Esophagus muscularis mucosa (tissue), 4 donors: ENCODE data around the gene ISOC2. TPM values are rescaled to one million over a fixed set of nuclear protein-coding genes. Genes with fewer than 3 reads are reported as not detected.

Experiments used
- DNase-seq: peaks from one replicate; pipeline ENCODE4 v3.0.0-alpha.2; 2017; ENCODE audit errors: extremely low spot score
- H3K27ac ChIP-seq, 4 donors: fragments of 200-600 bp; sonication (generic); replicated peaks in 1 of 4; 1 replicate in 3 of 4; 2 replicates in 1 of 4; pipeline ENCODE4 v1.5.1; 2016 to 2019; ENCODE audit warnings: mild to moderate bottlenecking in 1 of 4
- H3K27me3 ChIP-seq, 4 donors: fragments of 200-600 bp; sonication (generic); one replicate each; pipeline versions ENCODE4 v1.5.1 to v1.6.0; 2016 to 2019
- H3K36me3 ChIP-seq, 4 donors: fragments of 200-600 bp; sonication (generic); one replicate each; pipeline ENCODE4 v1.5.1; 2016 to 2019
- H3K4me1 ChIP-seq, 4 donors: fragments of 200-600 bp; sonication (generic); one replicate each; pipeline ENCODE4 v1.5.1; 2016 to 2019
- H3K4me3 ChIP-seq, 4 donors: fragments of 200-600 bp; sonication (generic); 1 replicate in 2 of 4; 2 replicates in 2 of 4; pipeline ENCODE4 v1.5.1; 2016 to 2019; ENCODE audit warnings: mild to moderate bottlenecking in 4 of 4, moderate library complexity in 1 of 4
- H3K9me3 ChIP-seq, 4 donors: fragments of 200-600 bp; sonication (generic); 1 replicate in 3 of 4; 2 replicates in 1 of 4; pipeline ENCODE4 v1.5.1; 2016 to 2019
- CTCF ChIP-seq, 3 experiments: fragments of 200-600 bp in 2 of 3; fragments of 450-650 bp in 1 of 3; sonication (generic) in 2 of 3; IDR thresholded peaks; one replicate each; pipeline ENCODE4 v1.5.1; 2017 to 2019; ENCODE audit warnings: antibody characterized with exemption in 3 of 3, mild to moderate bottlenecking in 2 of 3, moderate library complexity in 1 of 3
- EP300 ChIP-seq: sonication (generic); formaldehyde crosslinking; IDR thresholded peaks from one replicate; pipeline ENCODE4 v1.6.1; 2017; ENCODE audit warnings: antibody characterized with exemption
- POLR2A ChIP-seq: fragments of 450-650 bp; IDR thresholded peaks from one replicate; pipeline ENCODE4 v1.6.1; 2017; ENCODE audit warnings: antibody characterized with exemption, moderate library complexity, mild to moderate bottlenecking, low read depth
- POLR2AphosphoS5 ChIP-seq, 2 donors: sonication (generic); formaldehyde crosslinking; IDR thresholded peaks; one replicate each; pipeline ENCODE4 v1.6.1; 2017; ENCODE audit warnings: antibody characterized with exemption in 2 of 2
- WGBS: methylation state at CpG from one replicate; pipeline ENCODE4 v1.1.5; 2018; 5-methylcytosine and 5-hydroxymethylcytosine counted together
- intact Hi-C: fragments of 100-400 bp; cut with DNase I; formaldehyde crosslinking; loops from one replicate; pipeline ENCODE4 v1.15.1; 2023
- total RNA-seq, 4 donors: library from RNA; depleted of rRNA; stranded (reverse); fragments of >200 nt; gene quantifications; one replicate each; pipeline versions ENCODE4 v1.1.0 to v1.2.1, GENCODE V29; 2016

The ISOC2 gene
- total RNA-seq, 4 donors from 2014 or later, result 66.8 to 104 (median 77.7) TPM

GRCh38 chr19:55457683-55458457, 3.6 kb downstream of the ISOC2 start:
- TF ChIP-seq POLR2AphosphoS5 (IDR thresholded peaks at IDR 0.05), result no peak
- TF ChIP-seq CTCF (IDR thresholded peaks at IDR 0.05), result no peak
- TF ChIP-seq POLR2A, result no peak
- TF ChIP-seq EP300, result no peak
- intact Hi-C loops, result no loop called here
- WGBS, result 78% methylated on average over 16 of the region's 16 CpGs
- H3K27ac ChIP-seq, result no peak overlapping the region
- peaks cover 11 to 41% (median 37%) of the 10 kb centered on the region in 4 donors for H3K4me1 ChIP-seq
- H3K4me3 ChIP-seq, result no peak overlapping the region
- no peak for DNase-seq
- H3K9me3 ChIP-seq, result no peaks in the 10 kb centered on the region
- H3K27me3 ChIP-seq, result peaks cover 0 to 3% (median 0%) of the 10 kb centered on the region in 4 donors
- peaks cover 5 to 32% (median 17%) of the 10 kb centered on the region in 4 donors for H3K36me3 ChIP-seq

- peaks cover 5 to 19% (median 11%) of the 10 kb centered on the region in 4 donors for H3K27me3 ChIP-seq
- H3K4me3 ChIP-seq, result no peak overlapping the region
- DNase-seq, result no peak
- peaks cover 5 to 32% (median 17%) of the 10 kb centered on the region in 4 donors for H3K36me3 ChIP-seq
- intact Hi-C loops, result no loop called here
- no peaks in the 10 kb centered on the region for H3K9me3 ChIP-seq
- no peak overlapping the region for H3K27ac ChIP-seq
- WGBS, result 91% methylated on average over 11 of the region's 14 CpGs
- peaks cover 19 to 46% (median 44%) of the 10 kb centered on the region in 4 donors for H3K4me1 ChIP-seq
- TF ChIP-seq EP300, result no peak
- no peak for TF ChIP-seq POLR2A
Observed at GRCh38 chr19:55456347-55456746, 5.1 kb downstream of the ISOC2 start.

GRCh38 chr19:55455576-55456235, 5.7 kb downstream of the ISOC2 start:
- H3K27me3 ChIP-seq, result peaks cover 5 to 25% (median 16%) of the 10 kb centered on the region in 4 donors
- H3K4me3 ChIP-seq, result no peak overlapping the region

GRCh38 chr19:55454787-55455243, 6.6 kb downstream of the ISOC2 start:
- Histone ChIP-seq H3K27me3 (peaks cover 5 to 31% (median 18%) of the 10 kb centered on the region in 4 donors), H3K27ac (no peak overlapping the region), H3K4me3 (no peak overlapping the region), H3K4me1 (peaks cover 14 to 37% (median 33%) of the 10 kb centered on the region in 4 donors), H3K9me3 (no peaks in the 10 kb centered on the region), H3K36me3 (peaks cover 5 to 32% (median 17%) of the 10 kb centered on the region in 4 donors)
- intact Hi-C loops, result no loop called here
- TF ChIP-seq CTCF (IDR thresholded peaks at IDR 0.05) (peak; percentile 38 to 63 (median 41)), POLR2A (no peak), POLR2AphosphoS5 (IDR thresholded peaks at IDR 0.05) (no peak), EP300 (no peak)
- WGBS, result 64% methylated on average over 7 of the region's 14 CpGs
- no peak for DNase-seq

More at GRCh38 chr19:55455576-55456235, 5.7 kb downstream of the ISOC2 start:
- intact Hi-C loops, result no loop called here
- Histone ChIP-seq H3K36me3 (peaks cover 5 to 32% (median 17%) of the 10 kb centered on the region in 4 donors), H3K4me1 (peaks cover 15 to 45% (median 42%) of the 10 kb centered on the region in 4 donors), H3K27ac (no peak overlapping the region), H3K9me3 (no peaks in the 10 kb centered on the region)
- WGBS, result 78% methylated on average over 10 of the region's 11 CpGs
- no peak for DNase-seq
- no peak for TF ChIP-seq POLR2AphosphoS5 (IDR thresholded peaks at IDR 0.05)
- TF ChIP-seq POLR2A, result no peak
- no peak for TF ChIP-seq EP300
- no peak for TF ChIP-seq CTCF (IDR thresholded peaks at IDR 0.05)
